ENCODE data around the gene VIM.
"Not testable (repeated sequence)": the region's sequence is repeated elsewhere in the genome, so short reads cannot be mapped to it uniquely, and the experiment has no call there.

The VIM gene

GRCh38 chr10:17263580-17263979 lies 35.5 kb downstream of the VIM start:
- Mint-ChIP-seq H3K4me3 (no peak overlapping the region), H3K9me3 (peaks cover 28% of the 10 kb centered on the region), H3K27ac (no peak overlapping the region), H3K27me3 (peaks cover 18% of the 10 kb centered on the region), H3K4me1 (no peaks in the 10 kb centered on the region), H3K36me3 (peaks cover 2% of the 10 kb centered on the region)
- CTCF ChIA-PET: no interaction called here
- no peak for DNase-seq

GRCh38 chr10:17265468-17265867 lies 37.4 kb downstream of the VIM start:
- peaks cover 2% of the 10 kb centered on the region for H3K36me3 Mint-ChIP-seq
- peaks cover 17% of the 10 kb centered on the region for H3K27me3 Mint-ChIP-seq
- CTCF ChIA-PET: no interaction called here
- no peak overlapping the region for H3K4me3 Mint-ChIP-seq
- no peak overlapping the region for H3K27ac Mint-ChIP-seq
- no peaks in the 10 kb centered on the region for H3K4me1 Mint-ChIP-seq
- DNase-seq: no peak
- peaks cover 27% of the 10 kb centered on the region for H3K9me3 Mint-ChIP-seq

GRCh38 chr10:17266549-17266948 lies 38.5 kb downstream of the VIM start:
- H3K4me1 Mint-ChIP-seq, H3K27ac Mint-ChIP-seq, H3K36me3 Mint-ChIP-seq, DNase-seq, H3K4me3 Mint-ChIP-seq: not testable (repeated sequence)
- Mint-ChIP-seq H3K27me3 (peaks cover 21% of the 10 kb centered on the region), H3K9me3 (peaks cover 27% of the 10 kb centered on the region)
- CTCF ChIA-PET: interaction anchor here (1.1 kb wide), 1 partner anchor 769 kb away, joined by 3 read pairs; no protein-coding TSS in a partner anchor

GRCh38 chr10:17272648-17273047 lies 44.6 kb downstream of the VIM start:
- Mint-ChIP-seq H3K4me3 (no peak overlapping the region), H3K36me3 (no peaks in the 10 kb centered on the region), H3K27me3 (peaks cover 23% of the 10 kb centered on the region), H3K27ac (no peak overlapping the region), H3K4me1 (no peaks in the 10 kb centered on the region), H3K9me3 (peaks cover 3% of the 10 kb centered on the region)
- CTCF ChIA-PET: no interaction called here
- DNase-seq: no peak

GRCh38 chr10:17273403-17273802 lies 45.4 kb downstream of the VIM start:
- no peak for DNase-seq
- CTCF ChIA-PET: interaction anchor here (0.6 kb wide), 1 partner anchor 238 kb away, joined by 3 read pairs; no protein-coding TSS in a partner anchor

GRCh38 chr10:17276756-17277424 lies 48.8 kb downstream of the VIM start:
- peaks cover 21% of the 10 kb centered on the region for H3K27me3 Mint-ChIP-seq
- no peaks in the 10 kb centered on the region for H3K36me3 Mint-ChIP-seq
- H3K9me3 Mint-ChIP-seq: peaks cover 7% of the 10 kb centered on the region
- H3K27ac Mint-ChIP-seq: no peak overlapping the region
- CTCF ChIA-PET: interaction anchor here (1.1 kb wide), 1 partner anchor 10 kb away, joined by 5 read pairs; no protein-coding TSS in a partner anchor
- DNase-seq: no peak
- no peak overlapping the region for H3K4me3 Mint-ChIP-seq
- no peaks in the 10 kb centered on the region for H3K4me1 Mint-ChIP-seq

More at GRCh38 chr10:17273403-17273802, 45.4 kb downstream of the VIM start:
- Mint-ChIP-seq H3K27me3 (peaks cover 23% of the 10 kb centered on the region), H3K9me3 (peaks cover 3% of the 10 kb centered on the region), H3K36me3 (no peaks in the 10 kb centered on the region), H3K4me1 (no peaks in the 10 kb centered on the region), H3K27ac (no peak overlapping the region), H3K4me3 (no peak overlapping the region)

- no peak overlapping the region for H3K27ac Mint-ChIP-seq
- CTCF ChIA-PET: no interaction called here
- no peak for DNase-seq
- H3K4me1 Mint-ChIP-seq: no peaks in the 10 kb centered on the region
- H3K27me3 Mint-ChIP-seq: peaks cover 28% of the 10 kb centered on the region
- peaks cover 10% of the 10 kb centered on the region for H3K9me3 Mint-ChIP-seq
- no peaks in the 10 kb centered on the region for H3K36me3 Mint-ChIP-seq
- H3K4me3 Mint-ChIP-seq: no peak overlapping the region
Observed at GRCh38 chr10:17278607-17279240, 50.7 kb downstream of the VIM start.

GRCh38 chr10:17282311-17282710 lies 54.3 kb downstream of the VIM start:
- Mint-ChIP-seq H3K4me3 (no peak overlapping the region), H3K9me3 (peaks cover 7% of the 10 kb centered on the region), H3K27ac (no peak overlapping the region), H3K4me1 (no peaks in the 10 kb centered on the region), H3K36me3 (no peaks in the 10 kb centered on the region), H3K27me3 (peaks cover 25% of the 10 kb centered on the region)
- no peak for DNase-seq
- CTCF ChIA-PET: no interaction called here

- Mint-ChIP-seq H3K4me3 (no peak overlapping the region), H3K9me3 (peaks cover 4% of the 10 kb centered on the region), H3K27ac (no peak overlapping the region), H3K4me1 (peaks cover 4% of the 10 kb centered on the region), H3K27me3 (peaks cover 29% of the 10 kb centered on the region), H3K36me3 (no peaks in the 10 kb centered on the region)
- CTCF ChIA-PET: interaction anchor here (0.9 to 2.0 kb wide), 2 partner anchors 10 to 89 kb away, joined by 3 to 5 read pairs; no protein-coding TSS in a partner anchor
- DNase-seq: no peak
Observed at GRCh38 chr10:17286562-17287550, 58.8 kb downstream of the VIM start.
